ENCODE results near the gene ZIC4.

GRCh38 chr3:147407114-147407497 is 763 bp upstream of the ZIC4 start:
- TF ChIP-seq POLR2A (IDR thresholded peaks at IDR 0.05) (no peak), POLR2AphosphoS5 (IDR thresholded peaks at IDR 0.05) (no peak)
- TF ChIP-seq, protein P1, sequence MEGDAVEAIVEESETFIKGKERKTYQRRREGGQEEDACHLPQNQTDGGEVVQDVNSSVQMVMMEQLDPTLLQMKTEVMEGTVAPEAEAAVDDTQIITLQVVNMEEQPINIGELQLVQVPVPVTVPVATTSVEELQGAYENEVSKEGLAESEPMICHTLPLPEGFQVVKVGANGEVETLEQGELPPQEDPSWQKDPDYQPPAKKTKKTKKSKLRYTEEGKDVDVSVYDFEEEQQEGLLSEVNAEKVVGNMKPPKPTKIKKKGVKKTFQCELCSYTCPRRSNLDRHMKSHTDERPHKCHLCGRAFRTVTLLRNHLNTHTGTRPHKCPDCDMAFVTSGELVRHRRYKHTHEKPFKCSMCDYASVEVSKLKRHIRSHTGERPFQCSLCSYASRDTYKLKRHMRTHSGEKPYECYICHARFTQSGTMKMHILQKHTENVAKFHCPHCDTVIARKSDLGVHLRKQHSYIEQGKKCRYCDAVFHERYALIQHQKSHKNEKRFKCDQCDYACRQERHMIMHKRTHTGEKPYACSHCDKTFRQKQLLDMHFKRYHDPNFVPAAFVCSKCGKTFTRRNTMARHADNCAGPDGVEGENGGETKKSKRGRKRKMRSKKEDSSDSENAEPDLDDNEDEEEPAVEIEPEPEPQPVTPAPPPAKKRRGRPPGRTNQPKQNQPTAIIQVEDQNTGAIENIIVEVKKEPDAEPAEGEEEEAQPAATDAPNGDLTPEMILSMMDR (IDR thresholded peaks at IDR 0.05 in 8 of 11, conservative IDR thresholded peaks at IDR 0.05 in 3 of 11): no peak
